MG63 (cell line): ENCODE measurements around the gene CD84. TPM values are rescaled to one million over a fixed set of nuclear protein-coding genes. Genes with fewer than 3 reads are reported as not detected.
"Not testable (repeated sequence)": the region's sequence is repeated elsewhere in the genome, so short reads cannot be mapped to it uniquely, and the experiment has no call there.

Source experiments
- DNase-seq: peaks from one replicate; pipeline ENCODE4 v3.0.0-alpha.2; 2020
- H3K27me3 ChIP-seq: fragments of 250-450 bp; sonication (Bioruptor Pico); 2 replicates; pipeline ENCODE4 v1.5.1; 2020; ENCODE audit warnings: mild to moderate bottlenecking, moderate library complexity
- H3K36me3 ChIP-seq: fragments of 250-450 bp; sonication (Bioruptor Pico); 2 replicates; pipeline ENCODE4 v1.5.1; 2020; ENCODE audit warnings: mild to moderate bottlenecking, moderate library complexity
- H3K4me3 ChIP-seq: fragments of 250-450 bp; sonication (Bioruptor Pico); 2 replicates; pipeline ENCODE4 v1.5.1; 2020; ENCODE audit warnings: mild to moderate bottlenecking, moderate library complexity
- H3K9me3 ChIP-seq: fragments of 250-450 bp; sonication (Bioruptor Pico); 2 replicates; pipeline ENCODE4 v1.5.1; 2020; ENCODE audit warnings: mild to moderate bottlenecking, moderate library complexity
- total RNA-seq: library from RNA; depleted of rRNA; stranded (reverse); fragments of >200 nt; shearing (Covaris generic); gene quantifications from 2 replicates; pipeline ENCODE4 v1.2.3, GENCODE V29; 2014; ENCODE audit warnings: low replicate concordance; rRNA removed

Gene CD84, protein sequence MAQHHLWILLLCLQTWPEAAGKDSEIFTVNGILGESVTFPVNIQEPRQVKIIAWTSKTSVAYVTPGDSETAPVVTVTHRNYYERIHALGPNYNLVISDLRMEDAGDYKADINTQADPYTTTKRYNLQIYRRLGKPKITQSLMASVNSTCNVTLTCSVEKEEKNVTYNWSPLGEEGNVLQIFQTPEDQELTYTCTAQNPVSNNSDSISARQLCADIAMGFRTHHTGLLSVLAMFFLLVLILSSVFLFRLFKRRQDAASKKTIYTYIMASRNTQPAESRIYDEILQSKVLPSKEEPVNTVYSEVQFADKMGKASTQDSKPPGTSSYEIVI
- total RNA-seq, result not detected in 2 replicates

DNA sequence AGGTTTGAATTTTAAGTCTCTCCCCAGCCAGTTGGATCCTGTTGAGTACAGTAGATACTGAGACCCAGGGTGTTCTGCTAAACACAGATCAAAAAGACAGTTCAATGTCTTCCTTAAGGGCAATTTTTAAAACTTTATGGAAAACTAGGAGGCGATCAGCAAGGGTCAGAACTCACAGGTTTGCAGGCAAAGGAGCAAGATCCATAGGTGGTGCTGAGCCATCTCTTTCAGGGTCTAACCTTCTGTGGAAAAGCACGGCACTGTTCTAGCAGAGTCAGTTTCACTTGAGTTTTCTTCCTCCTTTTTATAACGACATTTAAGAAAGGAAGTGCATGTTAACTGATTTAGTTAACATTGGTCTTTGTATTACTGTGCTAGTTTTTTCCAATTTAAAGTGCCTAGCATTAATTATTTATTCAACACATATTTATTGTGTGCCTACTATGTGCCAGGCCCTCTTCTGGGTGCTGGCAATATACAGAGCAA is at the start of gene CD84:
Gene CD84, minus strand, starts transcription at position 281 of the 486 bp plus-strand sequence. Its CDS starts 59 bp downstream, at position 222.
- Histone ChIP-seq H3K9me3 (no peaks in the 10 kb centered on the region), H3K27me3 (peaks cover 5% of the 10 kb centered on the region; the same call in 1 of the 2 replicates), H3K4me3 (no peak within 1 kb of the TSS), H3K36me3 (no peaks in the 10 kb centered on the region)
- no peak for DNase-seq

DNA sequence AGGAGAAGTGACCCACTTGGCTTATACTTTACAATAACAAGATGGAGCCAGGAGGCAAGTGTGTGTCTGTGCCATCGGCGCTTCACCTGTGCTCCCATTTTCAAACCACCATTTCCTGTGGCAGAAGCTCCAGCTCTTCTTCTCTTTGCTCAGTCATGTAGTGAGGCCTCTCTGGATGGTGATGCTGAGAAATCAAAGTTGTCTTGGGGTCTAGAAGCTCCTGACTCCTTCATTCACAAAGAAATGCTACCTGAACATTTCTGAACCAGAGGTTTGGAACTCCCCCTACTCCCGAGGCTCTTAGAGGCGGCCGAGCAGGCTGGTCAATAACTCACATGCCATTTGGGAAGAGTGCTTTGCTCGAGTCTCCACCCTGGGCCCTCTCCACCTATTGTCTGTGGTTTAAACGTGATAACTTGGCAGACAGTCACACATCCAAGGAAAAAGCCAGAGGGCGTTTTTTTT is 49.5 kb upstream of the CD84 start:
- Histone ChIP-seq H3K27me3 (peaks cover 8% of the 10 kb centered on the region; the same call in 1 of the 2 replicates), H3K36me3 (no peaks in the 10 kb centered on the region), H3K4me3 (no peak overlapping the region), H3K9me3 (no peaks in the 10 kb centered on the region)
- DNase-seq, result no peak

GRCh38 chr1:160627677-160628289 is 48.5 kb upstream of the CD84 start:
- DNase-seq, H3K27me3 ChIP-seq, H3K36me3 ChIP-seq, H3K4me3 ChIP-seq, H3K9me3 ChIP-seq: not testable (repeated sequence)

DNA sequence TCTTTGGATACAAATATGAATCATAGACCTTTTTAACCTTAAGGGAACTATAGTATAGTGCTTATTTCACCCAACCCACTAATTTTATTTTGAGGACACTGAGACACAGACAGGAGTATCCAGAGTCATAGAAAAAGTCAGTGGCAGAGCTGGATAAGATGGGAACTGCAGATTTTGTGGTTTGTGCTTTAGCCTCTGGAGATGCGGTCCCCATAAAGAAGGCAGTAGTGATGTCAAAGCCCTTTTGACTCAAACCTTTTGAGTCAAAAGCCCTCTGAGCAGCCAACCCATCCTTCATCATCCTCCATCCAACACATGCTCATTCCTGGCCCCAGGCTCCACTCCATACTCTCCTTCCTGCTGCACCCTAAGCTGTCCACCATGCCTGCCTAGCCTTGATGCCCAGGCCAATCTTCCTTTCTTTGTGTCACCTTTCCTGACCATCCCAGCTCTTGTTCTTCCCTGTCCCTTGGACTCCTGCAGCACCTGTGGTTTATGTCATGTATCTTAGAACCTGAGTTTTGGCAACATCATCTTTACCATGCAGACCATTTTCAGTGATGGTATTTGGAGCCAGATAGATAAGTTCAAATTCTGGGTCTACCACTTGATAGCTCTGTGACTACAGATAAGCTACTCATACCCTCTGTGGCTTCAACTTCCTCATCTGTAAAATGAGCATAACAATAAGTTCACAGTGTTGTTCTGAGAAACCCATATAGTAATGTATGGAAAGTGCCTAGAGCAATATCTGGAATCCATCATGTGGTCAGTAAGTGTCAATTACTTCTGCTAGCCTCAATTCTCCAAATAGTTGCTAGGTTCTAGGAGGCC is 47.4 kb upstream of the CD84 start:
- no peak overlapping the region for H3K4me3 ChIP-seq
- DNase-seq, result no peak
- no peaks in the 10 kb centered on the region for H3K9me3 ChIP-seq
- H3K27me3 ChIP-seq, result peaks cover 8% of the 10 kb centered on the region; the same call in 1 of the 2 replicates
- no peaks in the 10 kb centered on the region for H3K36me3 ChIP-seq

GRCh38 chr1:160625725-160626498 is 46.6 kb upstream of the CD84 start:
- H3K9me3 ChIP-seq, result no peaks in the 10 kb centered on the region
- no peaks in the 10 kb centered on the region for H3K36me3 ChIP-seq
- H3K4me3 ChIP-seq, result no peak overlapping the region
- H3K27me3 ChIP-seq, result peaks cover 8% of the 10 kb centered on the region; the same call in 1 of the 2 replicates
- no peak for DNase-seq

DNA sequence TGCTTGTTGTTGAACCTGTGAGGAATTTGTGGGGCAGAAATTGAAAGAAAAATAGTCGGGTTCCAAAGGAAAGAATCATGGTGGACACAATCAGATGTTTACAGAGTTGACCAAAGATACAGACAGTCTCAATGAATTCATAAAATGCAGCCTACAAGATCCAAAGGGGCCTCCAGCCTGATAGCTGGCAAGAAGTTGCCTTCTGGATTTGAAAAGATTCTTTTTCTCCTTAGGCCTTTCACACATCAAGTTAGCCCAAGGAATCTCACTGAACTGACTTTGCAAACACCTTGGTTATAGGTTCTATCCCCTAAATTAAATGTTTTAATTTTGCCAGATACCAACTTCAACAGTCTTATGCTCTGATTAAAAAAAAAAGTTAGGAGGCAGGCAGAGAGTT is 46.0 kb upstream of the CD84 start:
- Histone ChIP-seq H3K4me3 (no peak overlapping the region), H3K36me3 (no peaks in the 10 kb centered on the region), H3K27me3 (peaks cover 8% of the 10 kb centered on the region; the same call in 1 of the 2 replicates), H3K9me3 (no peaks in the 10 kb centered on the region)
- no peak for DNase-seq

- Histone ChIP-seq H3K36me3 (no peaks in the 10 kb centered on the region), H3K27me3 (peaks cover 8% of the 10 kb centered on the region; the same call in 1 of the 2 replicates), H3K9me3 (no peaks in the 10 kb centered on the region), H3K4me3 (no peak overlapping the region)
- DNase-seq, result no peak
Observed at GRCh38 chr1:160624464-160624863, 45.2 kb upstream of the CD84 start.

DNA sequence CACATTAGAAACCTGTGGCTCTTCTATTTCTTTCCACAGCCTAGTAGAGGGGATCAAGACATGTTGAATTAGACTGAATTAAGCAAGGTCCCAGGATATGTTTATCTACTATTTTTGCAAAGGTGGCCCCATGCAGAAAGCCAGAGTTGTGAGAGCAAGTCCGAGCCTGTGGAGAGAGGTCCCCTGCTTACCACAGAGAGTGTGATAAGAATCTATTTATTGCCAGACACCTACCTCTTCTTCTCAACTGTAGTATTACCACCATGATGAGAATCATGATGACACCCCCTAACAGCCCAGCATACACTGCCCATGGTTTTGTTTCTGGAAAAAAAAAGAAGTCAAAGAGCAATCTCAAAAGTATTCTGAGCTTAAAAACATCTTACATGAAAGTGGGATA is 44.6 kb upstream of the CD84 start:
- Histone ChIP-seq H3K9me3 (no peaks in the 10 kb centered on the region), H3K4me3 (no peak overlapping the region), H3K36me3 (no peaks in the 10 kb centered on the region), H3K27me3 (peaks cover 8% of the 10 kb centered on the region; the same call in 1 of the 2 replicates)
- no peak for DNase-seq

DNA sequence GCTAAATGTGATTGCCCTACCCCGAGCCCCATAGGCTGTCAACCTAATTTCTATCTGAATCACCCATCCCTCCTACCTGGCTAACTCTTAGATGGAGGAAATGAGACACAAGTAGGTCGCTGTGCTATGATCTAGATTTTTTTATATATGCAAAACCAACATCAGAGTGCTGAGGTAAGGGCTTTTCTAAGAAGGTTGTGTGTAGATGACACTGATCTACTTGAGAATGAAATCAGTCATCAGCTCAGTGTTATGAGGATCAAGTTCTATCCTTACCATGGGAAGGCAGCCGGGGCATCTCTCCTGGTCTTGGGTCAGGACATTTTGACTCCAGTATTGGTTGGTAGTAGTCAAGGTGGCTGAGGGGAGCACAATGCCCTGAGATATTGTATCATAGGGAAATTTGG is 43.9 kb upstream of the CD84 start:
- no peaks in the 10 kb centered on the region for H3K9me3 ChIP-seq
- H3K36me3 ChIP-seq, result no peaks in the 10 kb centered on the region
- peaks cover 8% of the 10 kb centered on the region; the same call in 1 of the 2 replicates for H3K27me3 ChIP-seq
- no peak overlapping the region for H3K4me3 ChIP-seq
- no peak for DNase-seq

GRCh38 chr1:160622501-160623226 is 43.4 kb upstream of the CD84 start:
- Histone ChIP-seq H3K27me3 (peaks cover 8% of the 10 kb centered on the region; the same call in 1 of the 2 replicates), H3K36me3 (no peaks in the 10 kb centered on the region), H3K4me3 (no peak overlapping the region), H3K9me3 (no peaks in the 10 kb centered on the region)
- DNase-seq, result no peak

GRCh38 chr1:160621633-160622413 is 42.5 kb upstream of the CD84 start:
- H3K36me3 ChIP-seq, result no peaks in the 10 kb centered on the region
- H3K4me3 ChIP-seq, result no peak overlapping the region

GRCh38 chr1:160620942-160621632 is 41.8 kb upstream of the CD84 start:
- H3K4me3 ChIP-seq, result no peak overlapping the region
- no peaks in the 10 kb centered on the region for H3K9me3 ChIP-seq
- peaks cover 7% of the 10 kb centered on the region; the same call in 1 of the 2 replicates for H3K27me3 ChIP-seq
- DNase-seq, result no peak
- H3K36me3 ChIP-seq, result no peaks in the 10 kb centered on the region

More at GRCh38 chr1:160621633-160622413, 42.5 kb upstream of the CD84 start:
- Histone ChIP-seq H3K9me3 (no peaks in the 10 kb centered on the region), H3K27me3 (peaks cover 8% of the 10 kb centered on the region; the same call in 1 of the 2 replicates)
- no peak for DNase-seq

- Histone ChIP-seq H3K9me3 (no peaks in the 10 kb centered on the region), H3K4me3 (no peak overlapping the region), H3K36me3 (no peaks in the 10 kb centered on the region), H3K27me3 (peaks cover 6% of the 10 kb centered on the region; the same call in 1 of the 2 replicates)
- DNase-seq, result no peak
Observed at GRCh38 chr1:160619742-160620277, 40.5 kb upstream of the CD84 start.

- Histone ChIP-seq H3K9me3 (no peaks in the 10 kb centered on the region), H3K27me3 (peaks cover 7% of the 10 kb centered on the region), H3K36me3 (no peaks in the 10 kb centered on the region), H3K4me3 (no peak overlapping the region)
- no peak for DNase-seq
Observed at GRCh38 chr1:160618763-160619274, 39.5 kb upstream of the CD84 start.
